HG03378 (cell line): ENCODE results near the gene TNFRSF8.

Source experiments
- ATAC-seq: cut with Tn5 transposase; IDR thresholded peaks from one replicate; pipeline ENCODE4 v1.9.1; 2021; ENCODE audit warnings: mild to moderate bottlenecking, moderate library complexity; ENCODE audit not compliant: unreplicated experiment

Gene TNFRSF8

GRCh38 chr1:12059722-12060464 lies 3.2 kb upstream of the TNFRSF8 start:
- ATAC-seq, result no peak

GRCh38 chr1:12060500-12060899 lies 2.6 kb upstream of the TNFRSF8 start:
- no peak for ATAC-seq

GRCh38 chr1:12064073-12064969 lies 1.2 kb downstream of the TNFRSF8 start:
- ATAC-seq, result no peak

- no peak for ATAC-seq
Observed at GRCh38 chr1:12065872-12066271, 2.8 kb downstream of the TNFRSF8 start.

- ATAC-seq, result no peak
Observed at GRCh38 chr1:12067900-12068821, 5.1 kb downstream of the TNFRSF8 start.

- no peak for ATAC-seq
Observed at GRCh38 chr1:12069623-12070244, 6.6 kb downstream of the TNFRSF8 start.

- ATAC-seq, result no peak
Observed at GRCh38 chr1:12071892-12072291, 8.8 kb downstream of the TNFRSF8 start.

- ATAC-seq, result no peak
Observed at GRCh38 chr1:12072741-12073140, 9.6 kb downstream of the TNFRSF8 start.

GRCh38 chr1:12073796-12074195 lies 10.7 kb downstream of the TNFRSF8 start:
- ATAC-seq, result no peak

GRCh38 chr1:12075195-12076114 lies 12.4 kb downstream of the TNFRSF8 start:
- ATAC-seq, result no peak

GRCh38 chr1:12076425-12077005 lies 13.4 kb downstream of the TNFRSF8 start:
- ATAC-seq, result no peak

- no peak for ATAC-seq
Observed at GRCh38 chr1:12078575-12078937, 15.5 kb downstream of the TNFRSF8 start.

GRCh38 chr1:12078938-12079861 lies 16.1 kb downstream of the TNFRSF8 start:
- ATAC-seq, result peak; percentile 43

- ATAC-seq, result no peak
Observed at GRCh38 chr1:12080156-12080555, 17.1 kb downstream of the TNFRSF8 start.

GRCh38 chr1:12080773-12081556 lies 17.9 kb downstream of the TNFRSF8 start:
- ATAC-seq, result no peak

- ATAC-seq, result no peak
Observed at GRCh38 chr1:12081648-12082396, 18.7 kb downstream of the TNFRSF8 start.

GRCh38 chr1:12082988-12083387 lies 19.9 kb downstream of the TNFRSF8 start:
- no peak for ATAC-seq
